ENCODE measurements around the gene ADCY6.

- TF ChIP-seq CTCF (conservative IDR thresholded peaks at IDR 0.05 in 1 of 2, IDR thresholded peaks at IDR 0.05 in 1 of 2; ENCODE audit: low read depth in 1 of 2, low read length in 2 of 2): no peak
- TF ChIP-seq EZH2 (IDR thresholded peaks at IDR 0.05; ENCODE audit: low read length, missing control alignments): no peak
Observed at GRCh38 chr12:48765753-48766162, 23.1 kb downstream of the ADCY6 start.
